OCI-LY1 (cell line): ENCODE results near the gene LIMCH1.

ENCODE experiments used
- H2AFZ ChIP-seq: fragments of 200-600 bp; sonication (generic), shearing (Covaris generic); 2 replicates; pipeline ENCODE4 v1.6.0; 2014; ENCODE audit warnings: antibody characterized with exemption, mild to moderate bottlenecking, low read length
- H3F3A ChIP-seq: fragments of 200-600 bp; sonication (generic), shearing (Covaris generic); 2 replicates; pipeline ENCODE4 v1.6.0; 2014; ENCODE audit warnings: mild to moderate bottlenecking, antibody characterized with exemption, low read length, moderate library complexity; ENCODE audit not compliant: insufficient read depth
- H3K27ac ChIP-seq: fragments of 200-600 bp; sonication (generic); 2 replicates; pipeline ENCODE4 v1.5.1; 2014; ENCODE audit warnings: low read length, mixed run types, mild to moderate bottlenecking, low read depth; ENCODE audit not compliant: poor library complexity, severe bottlenecking
- H3K27me3 ChIP-seq: fragments of 200-600 bp; sonication (generic); 2 replicates; pipeline ENCODE4 v1.6.0; 2014; ENCODE audit warnings: antibody characterized with exemption, mild to moderate bottlenecking, low read length, moderate library complexity; ENCODE audit not compliant: insufficient read depth
- H3K36me3 ChIP-seq: fragments of 200-600 bp; sonication (generic); 2 replicates; pipeline ENCODE4 v1.6.1; 2014; ENCODE audit warnings: mild to moderate bottlenecking, antibody characterized with exemption, low read length, moderate library complexity, mixed read lengths; ENCODE audit not compliant: insufficient read depth
- H3K4me1 ChIP-seq: fragments of 200-600 bp; sonication (generic); 2 replicates; pipeline ENCODE4 v1.5.1; 2014; ENCODE audit warnings: mild to moderate bottlenecking, low read length, moderate library complexity; ENCODE audit not compliant: insufficient read depth, severe bottlenecking
- H3K4me2 ChIP-seq: fragments of 200-600 bp; sonication (generic), shearing (Covaris generic); 2 replicates; pipeline ENCODE4 v1.6.1; 2014; ENCODE audit warnings: low read length
- H3K4me3 ChIP-seq: fragments of 200-600 bp; sonication (generic); 2 replicates; pipeline ENCODE4 v1.5.1; 2014; ENCODE audit warnings: low read length, low read depth, mild to moderate bottlenecking, mixed read lengths; ENCODE audit not compliant: poor library complexity, severe bottlenecking
- H3K79me2 ChIP-seq: fragments of 200-600 bp; shearing (Covaris generic); 2 replicates; pipeline ENCODE4 v1.6.1; 2016; ENCODE audit warnings: mixed run types, low read length, mixed read lengths; ENCODE audit not compliant: insufficient read depth
- H3K9ac ChIP-seq: fragments of 200-600 bp; sonication (generic), shearing (Covaris generic); 2 replicates; pipeline ENCODE4 v1.6.1; 2014; ENCODE audit warnings: mild to moderate bottlenecking, low read length, mixed read lengths
- H3K9me2 ChIP-seq: fragments of 200-600 bp; sonication (generic), shearing (Covaris generic); 2 replicates; pipeline ENCODE4 v1.6.1; 2014; ENCODE audit warnings: low read depth, mild to moderate bottlenecking, low read length, mixed read lengths
- H3K9me3 ChIP-seq: fragments of 200-600 bp; shearing (Covaris generic); 2 replicates; pipeline ENCODE4 v1.6.1; 2014; ENCODE audit warnings: low read length, mixed read lengths
- H4K20me1 ChIP-seq: fragments of 200-600 bp; sonication (generic), shearing (Covaris generic); 2 replicates; pipeline ENCODE4 v1.6.0; 2016; ENCODE audit warnings: mild to moderate bottlenecking, low read length; ENCODE audit not compliant: insufficient read depth
- CTCF ChIP-seq: fragments of 200-600 bp; sonication (generic), shearing (Covaris generic); IDR thresholded peaks from 2 replicates; pipeline ENCODE4 v1.5.1; 2017; ENCODE audit warnings: mild to moderate bottlenecking, antibody characterized with exemption, low read length, moderate library complexity, mixed read lengths
- EZH2 ChIP-seq: fragments of 200-600 bp; sonication (generic), shearing (Covaris generic); IDR thresholded peaks from 2 replicates; pipeline ENCODE4 v1.8.0; 2017; ENCODE audit warnings: borderline replicate concordance, mixed run types, mild to moderate bottlenecking, antibody characterized with exemption, low read length, moderate library complexity, mixed read lengths

The LIMCH1 gene

GRCh38 chr4:41643331-41643730 lies 105.4 kb downstream of the LIMCH1 start:
- Histone ChIP-seq H3K9me2 (no peaks in the 10 kb centered on the region), H3K4me2 (no peak overlapping the region), H2AFZ (no peak overlapping the region), H3K79me2 (no peaks in the 10 kb centered on the region), H3K9ac (no peak overlapping the region), H3K27me3 (no peaks in the 10 kb centered on the region), H3K36me3 (no peaks in the 10 kb centered on the region), H3K4me3 (no peak overlapping the region), H4K20me1 (no peaks in the 10 kb centered on the region), H3K27ac (no peak overlapping the region), H3K9me3 (no peaks in the 10 kb centered on the region), H3K4me1 (no peaks in the 10 kb centered on the region), H3F3A (no peaks in the 10 kb centered on the region)
- no peak for TF ChIP-seq CTCF
- no peak for TF ChIP-seq EZH2

- Histone ChIP-seq H3K9me2 (no peaks in the 10 kb centered on the region), H3F3A (no peaks in the 10 kb centered on the region), H3K27me3 (no peaks in the 10 kb centered on the region), H2AFZ (no peak overlapping the region), H3K4me2 (no peak overlapping the region), H3K79me2 (no peaks in the 10 kb centered on the region), H3K4me3 (no peak overlapping the region), H3K27ac (no peak overlapping the region), H3K9ac (no peak overlapping the region), H3K4me1 (no peaks in the 10 kb centered on the region), H4K20me1 (no peaks in the 10 kb centered on the region), H3K9me3 (no peaks in the 10 kb centered on the region), H3K36me3 (no peaks in the 10 kb centered on the region)
- TF ChIP-seq CTCF (no peak), EZH2 (no peak)
Observed at GRCh38 chr4:41644288-41644914, 106.4 kb downstream of the LIMCH1 start.

GRCh38 chr4:41644915-41645295 lies 106.9 kb downstream of the LIMCH1 start:
- Histone ChIP-seq H3K4me1 (no peaks in the 10 kb centered on the region), H3K27me3 (no peaks in the 10 kb centered on the region), H2AFZ (no peak overlapping the region), H3K9me3 (no peaks in the 10 kb centered on the region), H3K4me2 (no peak overlapping the region), H3K36me3 (no peaks in the 10 kb centered on the region), H3K9ac (no peak overlapping the region), H3F3A (no peaks in the 10 kb centered on the region), H4K20me1 (no peaks in the 10 kb centered on the region), H3K4me3 (no peak overlapping the region), H3K9me2 (no peaks in the 10 kb centered on the region), H3K27ac (no peak overlapping the region), H3K79me2 (no peaks in the 10 kb centered on the region)
- TF ChIP-seq CTCF (no peak), EZH2 (no peak)
